ENCODE data around the gene PTPN3. TPM values are rescaled to one million over a fixed set of nuclear protein-coding genes. Genes with fewer than 3 reads are reported as not detected.
"Not testable (repeated sequence)": the region's sequence is repeated elsewhere in the genome, so short reads cannot be mapped to it uniquely, and the experiment has no call there.

Gene PTPN3
- total RNA-seq, 6 donors from 2014 or later = 10.2 to 26.2 (median 15.2) TPM

- Histone ChIP-seq H3K9me3 (no peaks in the 10 kb centered on the region), H3K27ac (peak overlapping the region in 1 of 4 donors; percentile 52), H3K4me3 (no peak overlapping the region), H3K4me1 (peaks cover 0 to 19% (median 0%) of the 10 kb centered on the region in 4 donors), H3K36me3 (no peaks in the 10 kb centered on the region), H3K27me3 (no peaks in the 10 kb centered on the region)
- TF ChIP-seq POLR2A (IDR thresholded peaks at IDR 0.05) (no peak), CTCF (IDR thresholded peaks at IDR 0.05) (no peak)
- no peak for DNase-seq
- no peak for ATAC-seq (ENCODE audit: low FRiP score in 2 of 2)
- 92 to 96% methylated on average over 4 of the region's 4 CpGs for WGBS, 2 donors
These were observed 155.2 kb downstream of the PTPN3 start for GRCh38 chr9:109342878-109343277.

- ATAC-seq (ENCODE audit: low FRiP score in 2 of 2) (peak in 1 of 2 donors; percentile 64), DNase-seq (peak in 1 of 2 donors; percentile 80)
- TF ChIP-seq POLR2A (IDR thresholded peaks at IDR 0.05) (no peak), POLR2AphosphoS5 (IDR thresholded peaks at IDR 0.05) (peak in 1 of 2 donors; percentile 16), CTCF (IDR thresholded peaks at IDR 0.05) (no peak), EP300 (IDR thresholded peaks at IDR 0.05) (peak in 1 of 4 donors; percentile 8)
- Histone ChIP-seq H3K36me3 (no peaks in the 10 kb centered on the region), H3K4me3 (no peak overlapping the region), H3K4me1 (peaks cover 0 to 19% (median 0%) of the 10 kb centered on the region in 4 donors), H3K9me3 (no peaks in the 10 kb centered on the region), H3K27me3 (no peaks in the 10 kb centered on the region), H3K27ac (peak overlapping the region in 3 of 4 donors; percentile 17 to 52 (median 33))
- WGBS, 2 donors = 44 to 60% methylated on average over 6 of the region's 6 CpGs
These were observed 156.5 kb downstream of the PTPN3 start for GRCh38 chr9:109341561-109341960.

- WGBS, 2 donors = 65 to 66% methylated on average over 7 of the region's 7 CpGs
- Histone ChIP-seq H3K27ac (peak overlapping the region in 2 of 4 donors; percentile 17 to 50), H3K4me1 (peaks cover 0 to 16% (median 0%) of the 10 kb centered on the region in 4 donors)
- peak in 1 of 2 donors; percentile 35 for DNase-seq
- H3K9me3 ChIP-seq; H3K4me3 ChIP-seq; H3K27me3 ChIP-seq; H3K36me3 ChIP-seq; ATAC-seq (ENCODE audit: low FRiP score in 2 of 2): not testable (repeated sequence)
These were observed 157.1 kb downstream of the PTPN3 start for GRCh38 chr9:109340979-109341378.

GRCh38 chr9:109336409-109336808 is 161.7 kb downstream of the PTPN3 start:
- 74 to 91% methylated on average over 2 to 3 of the region's 3 CpGs for WGBS, 2 donors
- no peaks in the 10 kb centered on the region for H3K9me3 ChIP-seq
- TF ChIP-seq CTCF (IDR thresholded peaks at IDR 0.05) (no peak), POLR2AphosphoS5 (IDR thresholded peaks at IDR 0.05) (no peak), EP300 (IDR thresholded peaks at IDR 0.05) (no peak), POLR2A (IDR thresholded peaks at IDR 0.05) (no peak)
- H3K27me3 ChIP-seq = no peaks in the 10 kb centered on the region
- peaks cover 0 to 3% (median 0%) of the 10 kb centered on the region in 4 donors for H3K4me1 ChIP-seq
- no peak overlapping the region for H3K27ac ChIP-seq
- DNase-seq = no peak
- H3K36me3 ChIP-seq = no peaks in the 10 kb centered on the region
- no peak overlapping the region for H3K4me3 ChIP-seq
- ATAC-seq (ENCODE audit: low FRiP score in 2 of 2) = no peak

GRCh38 chr9:109335929-109336328 is 162.2 kb downstream of the PTPN3 start:
- ATAC-seq (ENCODE audit: low FRiP score in 2 of 2) (no peak), DNase-seq (no peak)
- TF ChIP-seq CTCF (IDR thresholded peaks at IDR 0.05) = no peak
- TF ChIP-seq EP300 (IDR thresholded peaks at IDR 0.05) = no peak
- no peak for TF ChIP-seq POLR2A (IDR thresholded peaks at IDR 0.05)
- TF ChIP-seq POLR2AphosphoS5 (IDR thresholded peaks at IDR 0.05) = no peak
- H3K27ac ChIP-seq = no peak overlapping the region
- H3K36me3 ChIP-seq = no peaks in the 10 kb centered on the region
- WGBS, 2 donors = 68 to 77% methylated on average over 2 of the region's 2 CpGs
- peaks cover 0 to 7% (median 2%) of the 10 kb centered on the region in 4 donors for H3K4me1 ChIP-seq
- H3K27me3 ChIP-seq = no peaks in the 10 kb centered on the region
- no peaks in the 10 kb centered on the region for H3K9me3 ChIP-seq
- H3K4me3 ChIP-seq = no peak overlapping the region
